PFSK-1 (cell line): ENCODE results near the gene IGSF3.

ENCODE experiments used
- FOXP2 ChIP-seq: optimal IDR thresholded peaks from 2 replicates; pipeline ENCODE3; 2011; ENCODE audit warnings: borderline replicate concordance, control low read depth, inconsistent platforms; ENCODE audit not compliant: insufficient read depth; ENCODE audit errors: extremely low read length, extremely low read depth
- POLR2AphosphoS5 ChIP-seq: IDR thresholded peaks from 2 replicates; pipeline ENCODE4 v1.6.1; 2012; ENCODE audit warnings: low read depth, mild to moderate bottlenecking, control low read depth, low read length, moderate library complexity
- SIN3A ChIP-seq: IDR thresholded peaks from 2 replicates; pipeline ENCODE4 v1.6.1; 2012; ENCODE audit warnings: mild to moderate bottlenecking, low read length, moderate library complexity, borderline replicate concordance; ENCODE audit not compliant: insufficient read depth
- TAF1 ChIP-seq: IDR thresholded peaks from 2 replicates; pipeline ENCODE4 v1.6.1; 2012; ENCODE audit warnings: low read length, control low read depth, borderline replicate concordance; ENCODE audit not compliant: insufficient read depth

DNA sequence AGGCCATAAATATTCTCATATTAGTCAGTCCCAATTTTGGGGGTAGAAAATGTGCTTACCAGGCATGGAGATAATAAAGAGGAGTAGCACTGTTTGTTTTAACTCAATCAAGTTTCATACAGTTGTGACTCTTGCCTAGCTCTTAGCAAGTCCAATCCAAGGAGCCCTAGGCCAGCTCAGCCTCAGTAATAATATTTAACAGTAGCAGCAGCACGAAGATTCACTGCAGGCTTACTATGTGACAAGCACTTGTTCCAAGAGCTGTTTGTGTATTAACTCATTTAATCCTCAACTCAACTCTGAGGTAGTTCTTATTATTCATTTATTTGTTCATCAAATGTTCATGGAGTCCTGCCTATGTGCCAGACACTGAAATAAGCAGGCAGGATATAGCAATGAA is 109.0 kb downstream of the IGSF3 start:
- TF ChIP-seq SIN3A (no peak), TAF1 (no peak), FOXP2 (no peak), POLR2AphosphoS5 (no peak)
